Prostate gland (tissue), 2 donors: ENCODE data around the gene VEZF1. TPM values are rescaled to one million over a fixed set of nuclear protein-coding genes. Genes with fewer than 3 reads are reported as not detected.

Experiments
- DNase-seq: peaks from one replicate; pipeline ENCODE4 v3.0.0-alpha.2; 2019; ENCODE audit warnings: low spot score
- H3K27ac ChIP-seq, 2 donors: fragments of 200-600 bp; sonication (generic); 2 replicates each; pipeline ENCODE4 v1.5.1; 2017 to 2019
- H3K27me3 ChIP-seq: fragments of 200-600 bp; sonication (generic); replicated peaks from 2 replicates; pipeline ENCODE4 v1.5.1; 2019; ENCODE audit not compliant: insufficient read depth
- H3K36me3 ChIP-seq, 2 donors: fragments of 200-600 bp; sonication (generic); 1 replicate in 1 of 2; 2 replicates in 1 of 2; pipeline versions ENCODE4 v1.5.1 to v1.8.1; 2017 to 2019
- H3K4me1 ChIP-seq: fragments of 200-600 bp; sonication (generic); replicated peaks from 2 replicates; pipeline ENCODE4 v1.5.1; 2019
- H3K4me3 ChIP-seq, 2 donors: fragments of 200-600 bp; sonication (generic); 2 replicates each; pipeline ENCODE4 v1.5.1; 2017 to 2019
- H3K9me3 ChIP-seq: fragments of 200-600 bp; sonication (generic); 2 replicates; pipeline ENCODE4 v1.5.1; 2017
- POLR2A ChIP-seq: fragments of 450-650 bp; IDR thresholded peaks from one replicate; pipeline ENCODE4 v1.6.1; 2016; ENCODE audit warnings: antibody characterized with exemption, mild to moderate bottlenecking
- POLR2AphosphoS5 ChIP-seq: sonication (generic); formaldehyde crosslinking; IDR thresholded peaks from one replicate; pipeline ENCODE4 v1.6.1; 2017; ENCODE audit warnings: antibody characterized with exemption
- WGBS: methylation state at CpG from one replicate; pipeline ENCODE4 v1.1.5; 2018; 5-methylcytosine and 5-hydroxymethylcytosine counted together
- intact Hi-C: fragments of 100-400 bp; cut with DNase I; formaldehyde crosslinking; loops from one replicate; pipeline ENCODE4 v1.14.2; 2022
- total RNA-seq, 2 donors: library from RNA; depleted of rRNA; stranded (reverse); fragments of >200 nt; gene quantifications; one replicate each; pipeline ENCODE4 v1.1.0, GENCODE V29; 2016
- TF ChIP-seq, protein P1 (sequence below), 4 experiments: fragments of 200-600 bp in 2 of 4; fragments of 450-650 bp in 2 of 4; sonication (generic) in 2 of 4; IDR thresholded peaks; 1 replicate in 3 of 4; 2 replicates in 1 of 4; pipeline ENCODE4 v1.5.1; 2016 to 2019; ENCODE audit warnings: antibody characterized with exemption in 4 of 4, mild to moderate bottlenecking in 2 of 4, moderate library complexity in 2 of 4

Gene VEZF1
- total RNA-seq, 2 donors from 2014 or later = 84.9 to 91.1 TPM

DNA sequence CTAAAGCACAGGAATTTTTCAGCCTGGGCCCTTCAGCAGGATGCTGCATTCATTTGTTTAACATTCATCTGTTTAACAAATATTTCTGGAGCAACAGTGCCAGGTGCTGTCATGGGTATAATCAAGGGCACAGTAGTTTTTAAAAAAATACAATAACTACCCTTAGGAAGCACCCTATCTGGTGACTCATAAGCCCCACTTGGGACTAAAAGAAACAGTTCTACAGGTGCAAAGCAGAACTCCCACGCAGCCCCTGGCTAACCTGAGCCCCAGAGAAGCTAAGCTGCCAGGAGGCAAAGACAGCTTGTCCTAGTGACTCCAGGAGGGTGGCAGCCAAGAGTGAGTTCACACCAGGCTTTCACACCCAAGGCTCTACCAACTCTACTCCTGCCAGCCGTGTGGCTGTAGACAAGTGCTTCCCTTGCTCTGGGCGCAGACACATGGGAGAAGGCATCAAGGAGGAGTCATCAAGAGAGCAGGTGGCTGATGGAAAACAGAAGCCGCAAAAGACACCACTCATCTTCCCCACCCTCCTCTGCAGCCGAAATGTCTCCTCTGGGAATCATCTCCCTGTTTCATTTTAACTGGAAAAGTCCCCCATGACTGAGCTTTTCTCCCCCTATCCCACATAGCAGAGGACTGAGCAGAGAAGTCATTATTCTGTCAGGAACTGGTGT is 47.3 kb downstream of the VEZF1 start:
- no peaks in the 10 kb centered on the region for H3K9me3 ChIP-seq
- no peak overlapping the region for H3K4me3 ChIP-seq
- peak overlapping the region; percentile 38 to 51 for H3K27ac ChIP-seq
- TF ChIP-seq POLR2AphosphoS5 = no peak
- TF ChIP-seq, protein P1, sequence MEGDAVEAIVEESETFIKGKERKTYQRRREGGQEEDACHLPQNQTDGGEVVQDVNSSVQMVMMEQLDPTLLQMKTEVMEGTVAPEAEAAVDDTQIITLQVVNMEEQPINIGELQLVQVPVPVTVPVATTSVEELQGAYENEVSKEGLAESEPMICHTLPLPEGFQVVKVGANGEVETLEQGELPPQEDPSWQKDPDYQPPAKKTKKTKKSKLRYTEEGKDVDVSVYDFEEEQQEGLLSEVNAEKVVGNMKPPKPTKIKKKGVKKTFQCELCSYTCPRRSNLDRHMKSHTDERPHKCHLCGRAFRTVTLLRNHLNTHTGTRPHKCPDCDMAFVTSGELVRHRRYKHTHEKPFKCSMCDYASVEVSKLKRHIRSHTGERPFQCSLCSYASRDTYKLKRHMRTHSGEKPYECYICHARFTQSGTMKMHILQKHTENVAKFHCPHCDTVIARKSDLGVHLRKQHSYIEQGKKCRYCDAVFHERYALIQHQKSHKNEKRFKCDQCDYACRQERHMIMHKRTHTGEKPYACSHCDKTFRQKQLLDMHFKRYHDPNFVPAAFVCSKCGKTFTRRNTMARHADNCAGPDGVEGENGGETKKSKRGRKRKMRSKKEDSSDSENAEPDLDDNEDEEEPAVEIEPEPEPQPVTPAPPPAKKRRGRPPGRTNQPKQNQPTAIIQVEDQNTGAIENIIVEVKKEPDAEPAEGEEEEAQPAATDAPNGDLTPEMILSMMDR (IDR thresholded peaks at IDR 0.05) = no peak
- TF ChIP-seq POLR2A = no peak
- DNase-seq = no peak
- H3K27me3 ChIP-seq = no peaks in the 10 kb centered on the region
- H3K36me3 ChIP-seq = no peaks in the 10 kb centered on the region
- peaks cover 29% of the 10 kb centered on the region for H3K4me1 ChIP-seq
- 38% methylated on average over 5 of the region's 5 CpGs for WGBS
- intact Hi-C loops = no loop called here

DNA sequence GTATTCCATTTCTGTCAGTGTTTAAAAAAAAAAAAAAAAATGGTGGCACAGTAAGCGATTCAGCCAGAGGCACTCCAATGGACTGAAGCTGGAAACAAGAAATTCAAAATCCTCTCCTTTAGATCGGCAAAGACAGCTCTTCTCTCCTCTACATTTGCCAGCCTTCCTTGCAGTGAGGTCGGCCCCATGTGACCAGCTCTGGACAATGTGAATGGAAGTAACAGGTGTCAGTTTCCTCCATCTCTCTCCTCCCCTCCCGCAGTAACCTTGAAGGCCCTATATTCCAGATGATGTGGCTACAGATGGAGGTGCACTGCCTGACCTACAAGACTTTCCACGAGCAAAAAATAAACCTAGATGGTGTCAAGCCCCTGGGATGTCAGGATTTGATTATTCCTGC is 47.8 kb downstream of the VEZF1 start:
- Histone ChIP-seq H3K4me1 (peaks cover 34% of the 10 kb centered on the region), H3K27me3 (no peaks in the 10 kb centered on the region), H3K36me3 (no peaks in the 10 kb centered on the region), H3K9me3 (no peaks in the 10 kb centered on the region), H3K27ac (peak overlapping the region; percentile 19 to 51), H3K4me3 (no peak overlapping the region)
- WGBS = 38% methylated on average over 5 of the region's 5 CpGs
- no peak for DNase-seq
- intact Hi-C loops = no loop called here
- no peak for TF ChIP-seq POLR2A
- TF ChIP-seq POLR2AphosphoS5 = no peak
- TF ChIP-seq, protein P1 (IDR thresholded peaks at IDR 0.05) = no peak

DNA sequence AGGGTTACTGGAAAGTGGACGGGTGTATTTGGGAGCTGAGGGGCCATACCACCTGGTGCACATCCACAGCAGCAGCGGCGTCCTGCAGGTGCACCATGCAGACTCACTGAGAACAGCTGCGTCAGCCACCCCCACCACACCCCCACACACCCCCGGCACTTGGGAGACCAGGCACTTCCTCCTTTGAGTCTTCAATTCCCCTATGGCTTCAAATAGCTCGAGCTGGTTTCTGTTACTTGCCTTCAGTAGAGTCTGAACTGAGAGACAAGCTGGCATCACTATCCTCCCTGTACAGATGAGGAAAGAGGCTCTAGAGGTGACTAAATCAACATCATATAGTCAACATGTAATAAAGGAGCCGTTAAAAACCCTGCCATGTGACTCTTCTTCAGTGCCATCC is 48.3 kb downstream of the VEZF1 start:
- Histone ChIP-seq H3K36me3 (no peaks in the 10 kb centered on the region), H3K27me3 (no peaks in the 10 kb centered on the region), H3K27ac (peak overlapping the region; percentile 19 to 51), H3K9me3 (no peaks in the 10 kb centered on the region), H3K4me1 (peaks cover 37% of the 10 kb centered on the region), H3K4me3 (no peak overlapping the region)
- WGBS = 47% methylated on average over 7 of the region's 7 CpGs
- TF ChIP-seq POLR2A (no peak), POLR2AphosphoS5 (no peak)
- TF ChIP-seq, protein P1 (IDR thresholded peaks at IDR 0.05) = no peak
- DNase-seq = no peak
- intact Hi-C loops = no loop called here

DNA sequence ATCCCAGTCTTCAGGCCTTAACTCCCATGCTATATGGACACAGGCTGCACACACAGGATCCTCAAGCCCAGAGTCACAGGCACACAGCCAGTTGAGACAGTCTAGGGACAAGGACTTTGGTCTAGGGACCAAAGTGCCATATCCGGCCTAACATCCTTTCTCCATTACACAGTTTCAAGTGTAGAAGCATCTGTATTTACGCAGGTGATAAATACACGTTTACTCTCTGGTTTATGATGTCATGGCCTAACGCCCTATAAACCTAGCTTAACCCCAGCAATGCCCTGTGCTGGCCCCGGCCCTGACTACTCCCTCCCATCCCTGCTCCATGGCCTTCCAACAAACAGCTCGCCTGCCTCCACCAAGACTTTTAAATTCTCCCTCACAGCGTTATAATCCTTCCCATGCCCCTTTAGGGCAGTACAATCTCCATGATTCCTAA is 50.0 kb downstream of the VEZF1 start:
- TF ChIP-seq POLR2A (no peak), POLR2AphosphoS5 (no peak)
- TF ChIP-seq, protein P1 (IDR thresholded peaks at IDR 0.05) = no peak
- intact Hi-C loops = no loop called here
- H3K27ac ChIP-seq = peak overlapping the region; percentile 27 to 89
- no peaks in the 10 kb centered on the region for H3K36me3 ChIP-seq
- H3K27me3 ChIP-seq = no peaks in the 10 kb centered on the region
- WGBS = 38% methylated on average over 7 of the region's 7 CpGs
- DNase-seq = no peak
- H3K4me3 ChIP-seq = no peak overlapping the region
- no peaks in the 10 kb centered on the region for H3K9me3 ChIP-seq
- H3K4me1 ChIP-seq = peaks cover 37% of the 10 kb centered on the region

DNA sequence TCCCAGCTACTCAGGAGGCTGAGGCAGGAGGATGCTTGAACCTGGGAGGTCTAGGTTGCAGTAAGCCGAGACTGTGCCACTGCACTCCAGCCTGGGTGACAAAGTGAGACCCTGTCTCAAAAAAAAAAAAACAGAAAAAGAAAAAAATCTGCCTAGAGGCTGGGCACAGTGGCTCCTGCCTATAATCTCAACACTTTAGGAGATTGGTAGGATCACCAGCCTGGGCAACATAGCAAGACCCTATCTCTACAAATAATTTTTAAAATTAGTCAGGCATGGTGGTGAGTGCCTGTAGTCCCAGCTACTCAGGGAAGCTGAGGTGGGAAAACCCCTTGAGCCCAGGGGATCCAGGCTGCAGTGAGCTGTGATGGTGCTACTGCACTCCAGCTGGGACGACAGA is 50.6 kb downstream of the VEZF1 start:
- no peak for DNase-seq
- H3K27me3 ChIP-seq = no peaks in the 10 kb centered on the region
- peaks cover 37% of the 10 kb centered on the region for H3K4me1 ChIP-seq
- no peak overlapping the region for H3K4me3 ChIP-seq
- no peaks in the 10 kb centered on the region for H3K36me3 ChIP-seq
- H3K27ac ChIP-seq = peak overlapping the region; percentile 86 to 89
- no peak for TF ChIP-seq POLR2AphosphoS5
- TF ChIP-seq, protein P1 (IDR thresholded peaks at IDR 0.05) = no peak
- TF ChIP-seq POLR2A = no peak
- intact Hi-C loops = no loop called here
- H3K9me3 ChIP-seq = no peaks in the 10 kb centered on the region
- 90% methylated on average over 2 of the region's 2 CpGs for WGBS
